HEK293 (cell line): ENCODE results near the gene BLOC1S2.
A peak's percentile ranks its signal among the peaks of the same experiment; 100 is the strongest.

ENCODE experiments used
- CTCF ChIA-PET: fragments of 350-600 bp; formaldehyde crosslinking; extraction: SDS; loops from one replicate; lab custom pipeline; 2021; ENCODE audit warnings: antibody characterized with exemption; lab: Yijun Ruan, JAX
- POLR2A ChIA-PET: fragments of 300-600 bp; formaldehyde crosslinking; extraction: SDS; loops from one replicate; lab custom pipeline; 2020; ENCODE audit warnings: antibody characterized with exemption, inconsistent platforms; lab: Yijun Ruan, JAX
- H3K27ac ChIP-seq: fragments of 200-500 bp; sonication (Bioruptor generic); 2 replicates; pipeline ENCODE4 v1.5.1; 2014; ENCODE audit warnings: low read depth, low read length, control low read depth, inconsistent platforms; ENCODE audit errors: extremely low read depth
- H3K36me3 ChIP-seq, 2 experiments: fragments of 200-500 bp in 1 of 2; sonication (Bioruptor generic) in 1 of 2; 1 replicate in 1 of 2; 2 replicates in 1 of 2; pipeline ENCODE4 v1.5.1; 2014 to 2017; ENCODE audit warnings: inconsistent platforms in 2 of 2, low read length in 2 of 2; ENCODE audit not compliant: control insufficient read depth in 2 of 2, insufficient read depth in 1 of 2
- H3K4me1 ChIP-seq: fragments of 200-500 bp; sonication (Bioruptor generic); 2 replicates; pipeline ENCODE4 v1.5.1; 2014; ENCODE audit warnings: mild to moderate bottlenecking, low read length, inconsistent platforms; ENCODE audit not compliant: control insufficient read depth, insufficient read depth
- H3K4me3 ChIP-seq: 2 replicates; pipeline ENCODE4 v1.5.1; 2011; ENCODE audit warnings: low read depth, mild to moderate bottlenecking, control low read depth, low read length, moderate library complexity
- H3K9me3 ChIP-seq: fragments of 200-500 bp; sonication (Bioruptor generic); 2 replicates; pipeline ENCODE4 v1.5.1; 2014; ENCODE audit warnings: low read depth, low read length, inconsistent platforms; ENCODE audit not compliant: control insufficient read depth, insufficient read depth
- OVOL3 ChIP-seq: fragments of 450-650 bp; formaldehyde crosslinking; IDR thresholded peaks from 2 replicates; pipeline ENCODE4 v1.5.1; 2016; ENCODE audit warnings: missing biosample characterization, missing genetic modification characterization
- PRDM4 ChIP-seq: fragments of 450-650 bp; formaldehyde crosslinking; IDR thresholded peaks from 2 replicates; pipeline ENCODE4 v1.5.1; 2017; ENCODE audit warnings: missing biosample characterization, missing genetic modification characterization
- SALL2 ChIP-seq: fragments of 450-650 bp; formaldehyde crosslinking; IDR thresholded peaks from 2 replicates; pipeline ENCODE4 v1.5.0; 2017; ENCODE audit warnings: missing biosample characterization, mild to moderate bottlenecking, missing genetic modification characterization, borderline replicate concordance
- ZBTB8A ChIP-seq: fragments of 450-650 bp; formaldehyde crosslinking; IDR thresholded peaks from 2 replicates; pipeline ENCODE4 v1.5.1; 2016; ENCODE audit warnings: missing biosample characterization, missing genetic modification characterization
- ZFP3 ChIP-seq: fragments of 450-650 bp; formaldehyde crosslinking; IDR thresholded peaks from 2 replicates; pipeline ENCODE4 v1.5.1; 2016; ENCODE audit warnings: low read depth, missing biosample characterization, missing genetic modification characterization
- ZNF114 ChIP-seq: fragments of 450-650 bp; formaldehyde crosslinking; IDR thresholded peaks from 2 replicates; pipeline ENCODE4 v1.5.0; 2017; ENCODE audit warnings: missing biosample characterization, missing genetic modification characterization
- ZNF121 ChIP-seq: fragments of 450-650 bp; formaldehyde crosslinking; IDR thresholded peaks from 2 replicates; pipeline ENCODE4 v1.5.1; 2016; ENCODE audit warnings: missing biosample characterization, missing genetic modification characterization
- ZNF184 ChIP-seq: fragments of 450-650 bp; IDR thresholded peaks from 2 replicates; pipeline ENCODE4 v1.5.1; 2018; ENCODE audit warnings: missing biosample characterization, mild to moderate bottlenecking, missing genetic modification characterization
- ZNF449 ChIP-seq: fragments of 450-650 bp; formaldehyde crosslinking; IDR thresholded peaks from 2 replicates; pipeline ENCODE4 v1.5.1; 2017; ENCODE audit warnings: missing biosample characterization, mild to moderate bottlenecking, missing genetic modification characterization, moderate library complexity
- ZNF624 ChIP-seq: fragments of 450-650 bp; formaldehyde crosslinking; IDR thresholded peaks from 2 replicates; pipeline ENCODE4 v1.5.1; 2017; ENCODE audit warnings: missing biosample characterization, missing genetic modification characterization
- ZNF677 ChIP-seq: fragments of 450-650 bp; IDR thresholded peaks from 2 replicates; pipeline ENCODE4 v1.5.0; 2018; ENCODE audit warnings: missing biosample characterization, mild to moderate bottlenecking, missing genetic modification characterization, moderate library complexity
- ZNF776 ChIP-seq: fragments of 450-650 bp; formaldehyde crosslinking; IDR thresholded peaks from 2 replicates; pipeline ENCODE4 v1.5.0; 2017; ENCODE audit warnings: missing biosample characterization, missing genetic modification characterization, borderline replicate concordance
- TF ChIP-seq, protein P1 (sequence below): fragments of 450-650 bp; formaldehyde crosslinking; IDR thresholded peaks from 2 replicates; pipeline ENCODE4 v1.5.1; 2016; ENCODE audit warnings: missing biosample characterization, missing genetic modification characterization
- TF ChIP-seq, protein P2 (sequence below): fragments of 450-650 bp; formaldehyde crosslinking; IDR thresholded peaks from 2 replicates; pipeline ENCODE4 v1.5.1; 2017; ENCODE audit warnings: missing biosample characterization, missing genetic modification characterization
- TF ChIP-seq, protein P3 (sequence below): fragments of 450-650 bp; formaldehyde crosslinking; IDR thresholded peaks from 2 replicates; pipeline ENCODE4 v1.5.1; 2016; ENCODE audit warnings: missing biosample characterization, missing genetic modification characterization

BLOC1S2 gene

DNA sequence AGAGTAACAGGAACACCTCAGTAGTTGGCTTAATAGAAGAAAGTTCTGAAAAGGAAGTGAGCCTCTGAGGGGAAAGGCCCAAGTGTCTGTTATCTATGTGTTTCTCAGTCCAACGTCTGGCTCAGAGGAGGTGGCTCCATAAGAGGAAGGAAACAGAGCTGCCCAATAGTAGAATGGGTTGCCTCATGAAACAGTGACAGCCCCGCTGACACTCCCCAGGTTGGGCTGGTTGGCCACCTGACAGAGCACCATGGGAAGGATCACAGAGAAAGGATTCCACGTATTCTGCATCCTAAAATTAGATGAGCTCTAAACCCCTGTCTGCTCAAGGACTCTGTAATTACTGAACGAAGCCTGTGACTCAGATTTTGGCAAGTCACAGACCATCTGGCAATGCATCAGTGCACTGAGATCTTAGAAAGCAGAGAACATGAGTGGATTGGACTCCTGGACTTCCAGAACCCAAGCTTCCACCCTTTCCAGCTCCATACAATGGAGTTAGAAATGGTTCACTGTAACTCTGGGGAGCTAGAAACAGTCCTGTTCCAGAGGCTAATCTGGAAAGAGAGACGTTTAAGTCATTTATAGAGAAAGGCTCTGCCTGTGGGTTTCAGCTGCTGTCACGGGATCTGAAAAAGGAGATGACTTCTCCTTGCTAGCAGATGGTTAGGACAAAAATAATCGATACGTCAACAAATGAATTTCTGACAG, 40.7 kb upstream of the BLOC1S2 start:
- Histone ChIP-seq H3K9me3 (no peaks in the 10 kb centered on the region), H3K4me3 (no peak overlapping the region), H3K4me1 (no peaks in the 10 kb centered on the region), H3K27ac (no peak overlapping the region), H3K36me3 (no peaks in the 10 kb centered on the region)
- TF ChIP-seq, protein P1, sequence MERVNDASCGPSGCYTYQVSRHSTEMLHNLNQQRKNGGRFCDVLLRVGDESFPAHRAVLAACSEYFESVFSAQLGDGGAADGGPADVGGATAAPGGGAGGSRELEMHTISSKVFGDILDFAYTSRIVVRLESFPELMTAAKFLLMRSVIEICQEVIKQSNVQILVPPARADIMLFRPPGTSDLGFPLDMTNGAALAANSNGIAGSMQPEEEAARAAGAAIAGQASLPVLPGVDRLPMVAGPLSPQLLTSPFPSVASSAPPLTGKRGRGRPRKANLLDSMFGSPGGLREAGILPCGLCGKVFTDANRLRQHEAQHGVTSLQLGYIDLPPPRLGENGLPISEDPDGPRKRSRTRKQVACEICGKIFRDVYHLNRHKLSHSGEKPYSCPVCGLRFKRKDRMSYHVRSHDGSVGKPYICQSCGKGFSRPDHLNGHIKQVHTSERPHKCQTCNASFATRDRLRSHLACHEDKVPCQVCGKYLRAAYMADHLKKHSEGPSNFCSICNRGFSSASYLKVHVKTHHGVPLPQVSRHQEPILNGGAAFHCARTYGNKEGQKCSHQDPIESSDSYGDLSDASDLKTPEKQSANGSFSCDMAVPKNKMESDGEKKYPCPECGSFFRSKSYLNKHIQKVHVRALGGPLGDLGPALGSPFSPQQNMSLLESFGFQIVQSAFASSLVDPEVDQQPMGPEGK (tag by site-specific recombination): no peak
- TF ChIP-seq ZNF677: no peak
- peak; percentile 58 for TF ChIP-seq PRDM4
- no peak for TF ChIP-seq ZFP3 (tag by site-specific recombination)
- no peak for TF ChIP-seq ZNF114 (tag by site-specific recombination)
- no peak for TF ChIP-seq ZBTB8A (tag by site-specific recombination)
- no peak for TF ChIP-seq ZNF776
- TF ChIP-seq ZNF184 (tag by site-specific recombination): no peak
- TF ChIP-seq ZNF121 (tag by site-specific recombination): no peak
- TF ChIP-seq OVOL3 (tag by site-specific recombination): no peak
- TF ChIP-seq ZNF449 (tag by site-specific recombination): peak; percentile 99
- TF ChIP-seq ZNF624 (tag by site-specific recombination): no peak
- ChIA-PET CTCF (interaction anchor here (0.6 to 1.5 kb wide), 5 partner anchors 106 to 191 kb away, joined by 3 to 6 read pairs (median 3); no protein-coding TSS in a partner anchor), POLR2A (no interaction called here)

DNA sequence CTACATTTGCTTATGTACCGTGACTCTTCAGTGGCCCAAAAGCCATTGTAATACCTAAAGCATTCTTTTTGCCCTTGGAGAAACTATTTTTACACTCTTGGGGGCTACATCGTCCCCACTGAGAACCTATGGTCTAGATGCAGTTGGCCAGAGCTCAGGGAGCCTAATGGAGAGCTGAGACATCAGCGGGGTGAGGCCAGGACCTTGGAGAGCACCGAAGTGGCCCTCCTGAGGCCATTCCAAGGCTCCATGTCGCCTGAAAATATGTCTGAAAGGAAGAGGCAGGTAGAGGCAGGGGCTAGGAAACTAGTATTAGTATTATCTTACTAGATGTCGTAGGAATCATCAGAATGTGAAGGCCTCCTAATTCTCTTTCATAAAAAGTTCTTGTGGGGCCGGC, 38.7 kb upstream of the BLOC1S2 start:
- H3K4me3 ChIP-seq: no peak overlapping the region
- H3K4me1 ChIP-seq: no peaks in the 10 kb centered on the region
- H3K9me3 ChIP-seq: no peaks in the 10 kb centered on the region
- ChIA-PET CTCF (interaction anchor here (0.5 to 1.3 kb wide), 3 partner anchors 13 to 335 kb away, joined by 3 to 12 read pairs (median 8); no protein-coding TSS in a partner anchor), POLR2A (no interaction called here)
- H3K36me3 ChIP-seq: no peaks in the 10 kb centered on the region
- TF ChIP-seq, protein P2, sequence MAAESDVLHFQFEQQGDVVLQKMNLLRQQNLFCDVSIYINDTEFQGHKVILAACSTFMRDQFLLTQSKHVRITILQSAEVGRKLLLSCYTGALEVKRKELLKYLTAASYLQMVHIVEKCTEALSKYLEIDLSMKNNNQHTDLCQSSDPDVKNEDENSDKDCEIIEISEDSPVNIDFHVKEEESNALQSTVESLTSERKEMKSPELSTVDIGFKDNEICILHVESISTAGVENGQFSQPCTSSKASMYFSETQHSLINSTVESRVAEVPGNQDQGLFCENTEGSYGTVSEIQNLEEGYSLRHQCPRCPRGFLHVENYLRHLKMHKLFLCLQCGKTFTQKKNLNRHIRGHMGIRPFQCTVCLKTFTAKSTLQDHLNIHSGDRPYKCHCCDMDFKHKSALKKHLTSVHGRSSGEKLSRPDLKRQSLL (tag by site-specific recombination): no peak
- TF ChIP-seq, protein P3, sequence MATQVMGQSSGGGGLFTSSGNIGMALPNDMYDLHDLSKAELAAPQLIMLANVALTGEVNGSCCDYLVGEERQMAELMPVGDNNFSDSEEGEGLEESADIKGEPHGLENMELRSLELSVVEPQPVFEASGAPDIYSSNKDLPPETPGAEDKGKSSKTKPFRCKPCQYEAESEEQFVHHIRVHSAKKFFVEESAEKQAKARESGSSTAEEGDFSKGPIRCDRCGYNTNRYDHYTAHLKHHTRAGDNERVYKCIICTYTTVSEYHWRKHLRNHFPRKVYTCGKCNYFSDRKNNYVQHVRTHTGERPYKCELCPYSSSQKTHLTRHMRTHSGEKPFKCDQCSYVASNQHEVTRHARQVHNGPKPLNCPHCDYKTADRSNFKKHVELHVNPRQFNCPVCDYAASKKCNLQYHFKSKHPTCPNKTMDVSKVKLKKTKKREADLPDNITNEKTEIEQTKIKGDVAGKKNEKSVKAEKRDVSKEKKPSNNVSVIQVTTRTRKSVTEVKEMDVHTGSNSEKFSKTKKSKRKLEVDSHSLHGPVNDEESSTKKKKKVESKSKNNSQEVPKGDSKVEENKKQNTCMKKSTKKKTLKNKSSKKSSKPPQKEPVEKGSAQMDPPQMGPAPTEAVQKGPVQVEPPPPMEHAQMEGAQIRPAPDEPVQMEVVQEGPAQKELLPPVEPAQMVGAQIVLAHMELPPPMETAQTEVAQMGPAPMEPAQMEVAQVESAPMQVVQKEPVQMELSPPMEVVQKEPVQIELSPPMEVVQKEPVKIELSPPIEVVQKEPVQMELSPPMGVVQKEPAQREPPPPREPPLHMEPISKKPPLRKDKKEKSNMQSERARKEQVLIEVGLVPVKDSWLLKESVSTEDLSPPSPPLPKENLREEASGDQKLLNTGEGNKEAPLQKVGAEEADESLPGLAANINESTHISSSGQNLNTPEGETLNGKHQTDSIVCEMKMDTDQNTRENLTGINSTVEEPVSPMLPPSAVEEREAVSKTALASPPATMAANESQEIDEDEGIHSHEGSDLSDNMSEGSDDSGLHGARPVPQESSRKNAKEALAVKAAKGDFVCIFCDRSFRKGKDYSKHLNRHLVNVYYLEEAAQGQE (tag by site-specific recombination): peak; percentile 97
- no peak for TF ChIP-seq SALL2 (tag by site-specific recombination)
- H3K27ac ChIP-seq: no peak overlapping the region
